GM19438 (cell line): Measurements from ENCODE around the gene CROCC2.

ENCODE experiments used
- ATAC-seq: cut with Tn5 transposase; IDR thresholded peaks from one replicate; pipeline ENCODE4 v1.9.1; 2021; ENCODE audit warnings: low read depth; ENCODE audit not compliant: unreplicated experiment

The CROCC2 gene

GRCh38 chr2:240904216-240905175, 1.6 kb upstream of the CROCC2 start:
- no peak for ATAC-seq

- ATAC-seq, result no peak
Observed at GRCh38 chr2:240905176-240905781, 857 bp upstream of the CROCC2 start.

GRCh38 chr2:240906911-240907590, 915 bp downstream of the CROCC2 start:
- no peak for ATAC-seq

- ATAC-seq, result no peak
Observed at GRCh38 chr2:240909216-240909974, 3.3 kb downstream of the CROCC2 start.

DNA sequence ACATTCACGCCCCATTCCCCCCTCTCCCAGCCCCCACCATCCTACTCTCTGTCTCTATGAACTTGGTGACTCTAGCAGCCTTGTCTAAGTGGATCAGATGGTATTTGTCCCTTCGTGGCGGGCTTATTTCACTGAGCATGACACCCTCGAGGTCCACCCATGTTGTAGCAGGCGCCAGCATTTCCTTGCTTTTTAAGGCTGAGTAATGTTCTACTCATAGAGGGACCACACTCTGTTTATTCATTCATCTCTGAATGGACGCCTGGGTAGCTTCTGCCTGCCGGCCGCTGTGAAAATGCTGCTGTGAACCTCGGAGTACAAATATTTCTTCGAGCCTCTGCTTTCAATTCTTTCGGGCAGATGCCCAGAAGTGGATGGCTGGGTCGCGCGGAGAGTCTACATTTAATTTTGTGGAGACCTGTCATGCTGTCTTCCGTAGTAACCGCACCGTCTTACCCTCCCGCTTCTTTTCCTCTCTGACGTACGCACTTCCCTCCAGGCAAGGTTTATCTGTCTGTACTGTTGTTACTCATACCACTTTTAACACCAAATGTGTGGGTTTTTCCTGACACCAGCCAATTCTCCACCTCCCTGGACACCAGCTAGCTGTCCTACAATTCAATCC, 5.6 kb downstream of the CROCC2 start:
- no peak for ATAC-seq

GRCh38 chr2:240912878-240913809, 7.0 kb downstream of the CROCC2 start:
- no peak for ATAC-seq

DNA sequence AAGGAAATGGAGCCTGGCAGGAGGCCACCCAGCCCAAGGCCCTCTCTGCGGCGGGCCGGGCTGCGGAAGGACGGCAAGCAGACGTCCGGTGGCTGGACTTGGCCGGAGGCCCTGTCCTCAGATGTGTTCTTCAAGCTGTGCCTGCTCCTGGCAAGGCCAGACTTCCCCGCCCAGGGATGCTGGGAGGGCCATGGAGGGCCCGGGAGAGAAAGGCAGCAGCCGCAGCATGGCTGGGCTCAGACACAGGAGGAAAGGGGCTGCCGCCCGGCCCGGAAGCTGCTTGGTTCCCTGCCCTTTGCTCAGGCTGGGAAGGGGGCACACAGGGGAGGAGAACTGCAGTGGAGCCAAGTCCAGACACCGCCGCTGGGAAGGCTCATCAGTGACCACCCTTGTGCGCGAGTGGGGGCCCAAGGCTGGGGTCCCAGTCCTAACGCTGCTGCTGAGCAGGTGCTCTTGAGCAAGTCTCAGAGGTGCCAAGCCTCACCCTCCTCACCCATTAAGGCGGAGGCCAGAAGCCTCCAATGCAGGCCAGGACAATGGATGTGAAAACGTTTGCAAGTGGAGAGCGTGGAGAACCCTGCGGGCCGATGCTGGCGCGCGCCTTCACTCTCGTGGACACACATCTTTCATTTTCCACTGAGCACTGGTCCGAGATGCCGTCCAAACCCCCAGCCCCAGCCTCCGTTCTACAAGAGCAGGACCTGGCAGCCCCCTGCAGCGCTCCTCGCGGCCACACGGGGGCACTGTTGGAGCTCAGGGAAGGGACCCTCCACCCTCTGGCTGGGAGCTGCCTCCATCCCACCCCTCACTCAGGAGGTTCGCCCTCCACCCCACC, 7.9 kb downstream of the CROCC2 start:
- no peak for ATAC-seq

DNA sequence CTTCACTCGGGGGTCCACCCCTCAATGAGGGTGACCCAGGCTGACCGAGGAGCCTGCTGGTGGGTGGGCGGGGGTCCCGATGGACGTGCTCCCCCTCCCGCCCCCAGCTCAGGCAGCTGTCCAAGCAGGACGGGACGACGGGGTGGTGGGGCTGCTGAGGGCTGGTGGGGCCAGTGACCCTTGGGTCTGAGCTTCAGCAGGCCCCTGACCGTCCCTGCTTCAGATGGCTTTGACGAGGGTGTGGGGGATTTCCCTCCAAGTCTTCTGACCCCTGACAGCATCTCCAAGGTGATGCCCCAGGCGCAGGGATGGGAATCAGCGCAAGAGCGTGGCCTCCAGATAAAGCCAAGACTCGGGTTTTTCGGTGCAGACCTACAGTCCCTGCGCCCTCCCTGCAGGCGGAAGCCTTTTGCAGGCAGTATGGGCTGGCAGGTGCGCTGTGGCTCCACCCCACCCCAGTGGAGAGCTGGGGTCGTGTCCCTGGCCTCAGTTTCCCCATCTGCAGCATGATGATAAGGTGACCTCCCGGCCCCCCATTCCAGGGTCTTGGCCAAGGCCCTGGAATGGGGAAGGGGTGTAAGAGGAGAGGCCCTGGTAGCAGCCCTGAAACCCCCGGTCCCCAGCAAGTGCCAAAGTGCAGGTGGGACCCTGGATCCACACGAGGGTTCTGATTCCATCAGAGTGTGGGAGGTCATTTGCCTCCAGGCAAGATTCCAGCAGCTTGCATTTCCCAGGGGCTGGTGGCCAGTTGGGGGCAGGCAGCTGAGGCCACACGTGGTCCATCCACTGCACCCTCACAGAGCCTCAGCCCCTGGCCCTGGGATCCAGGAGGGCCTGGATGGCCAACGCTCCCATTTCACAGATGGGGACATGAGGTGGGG, 8.7 kb downstream of the CROCC2 start:
- no peak for ATAC-seq

DNA sequence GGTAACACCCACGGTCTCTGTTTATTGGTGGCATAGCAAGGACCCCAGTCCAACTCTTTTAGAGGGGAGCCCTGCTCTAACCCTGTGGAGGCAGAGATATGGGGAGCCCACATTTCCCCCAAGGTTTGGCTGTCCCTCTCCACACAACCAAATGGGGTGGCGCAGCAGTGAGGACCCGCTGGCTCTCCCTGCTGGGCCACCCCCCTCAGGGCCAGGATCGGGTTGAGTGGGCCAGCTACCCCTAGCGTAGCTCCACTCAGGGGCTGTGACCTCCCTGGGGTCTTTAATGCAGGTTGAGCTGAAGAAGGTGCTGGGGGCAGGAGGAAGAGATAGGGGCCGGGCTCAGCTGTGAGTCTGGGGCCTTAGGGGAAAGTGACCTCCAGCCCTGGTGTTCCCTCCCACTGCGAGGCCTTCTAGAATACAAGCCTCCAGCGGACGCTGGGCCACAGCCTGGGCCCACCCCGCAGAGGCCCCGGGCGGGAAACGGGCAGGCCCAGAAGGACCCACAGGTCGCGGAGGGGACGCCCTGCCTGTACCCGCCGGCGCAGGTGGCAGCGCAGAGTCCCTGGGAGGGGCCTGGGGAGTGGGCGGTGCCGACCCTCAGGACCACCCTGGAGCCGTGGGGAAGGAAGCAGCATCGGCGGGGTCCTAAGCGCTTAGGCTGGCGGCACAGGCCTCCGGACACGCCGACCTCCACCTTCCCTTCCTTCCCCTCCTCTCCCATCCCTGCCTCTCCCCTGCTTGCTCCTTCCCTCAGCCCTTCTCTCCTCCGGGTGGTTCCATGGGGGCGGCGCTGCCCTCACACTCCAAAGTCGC, 9.6 kb downstream of the CROCC2 start:
- no peak for ATAC-seq

- no peak for ATAC-seq
Observed at GRCh38 chr2:240916571-240917008, 10.5 kb downstream of the CROCC2 start.

- no peak for ATAC-seq
Observed at GRCh38 chr2:240917009-240917683, 11.0 kb downstream of the CROCC2 start.

DNA sequence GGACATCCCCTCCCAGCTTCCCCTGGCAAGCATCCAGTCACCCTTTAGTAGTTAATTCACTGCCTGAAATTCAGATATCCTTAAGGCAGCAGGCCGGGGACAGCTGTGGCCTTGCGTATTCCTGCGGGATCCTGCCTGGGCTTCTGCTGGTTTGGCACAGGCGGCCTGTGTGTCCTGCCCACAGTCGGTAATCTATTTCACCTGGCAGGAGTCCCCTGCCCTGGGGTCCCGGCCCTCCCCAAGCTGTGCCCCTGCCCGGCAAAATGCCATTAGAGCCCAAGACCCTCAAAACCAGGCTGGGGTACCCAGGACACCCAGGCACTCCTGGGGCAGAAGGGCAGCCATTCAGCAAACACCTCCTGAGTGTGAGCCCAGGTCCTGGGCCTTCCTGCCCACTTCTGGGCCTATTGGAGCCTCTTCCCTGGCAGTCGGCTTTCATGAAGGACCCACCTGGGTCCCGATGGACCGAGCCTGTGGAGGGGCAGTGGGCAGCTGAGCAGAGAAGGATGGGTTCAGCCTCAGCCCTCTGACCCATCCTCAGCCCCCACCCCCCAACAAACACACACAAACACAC, 11.6 kb downstream of the CROCC2 start:
- no peak for ATAC-seq

DNA sequence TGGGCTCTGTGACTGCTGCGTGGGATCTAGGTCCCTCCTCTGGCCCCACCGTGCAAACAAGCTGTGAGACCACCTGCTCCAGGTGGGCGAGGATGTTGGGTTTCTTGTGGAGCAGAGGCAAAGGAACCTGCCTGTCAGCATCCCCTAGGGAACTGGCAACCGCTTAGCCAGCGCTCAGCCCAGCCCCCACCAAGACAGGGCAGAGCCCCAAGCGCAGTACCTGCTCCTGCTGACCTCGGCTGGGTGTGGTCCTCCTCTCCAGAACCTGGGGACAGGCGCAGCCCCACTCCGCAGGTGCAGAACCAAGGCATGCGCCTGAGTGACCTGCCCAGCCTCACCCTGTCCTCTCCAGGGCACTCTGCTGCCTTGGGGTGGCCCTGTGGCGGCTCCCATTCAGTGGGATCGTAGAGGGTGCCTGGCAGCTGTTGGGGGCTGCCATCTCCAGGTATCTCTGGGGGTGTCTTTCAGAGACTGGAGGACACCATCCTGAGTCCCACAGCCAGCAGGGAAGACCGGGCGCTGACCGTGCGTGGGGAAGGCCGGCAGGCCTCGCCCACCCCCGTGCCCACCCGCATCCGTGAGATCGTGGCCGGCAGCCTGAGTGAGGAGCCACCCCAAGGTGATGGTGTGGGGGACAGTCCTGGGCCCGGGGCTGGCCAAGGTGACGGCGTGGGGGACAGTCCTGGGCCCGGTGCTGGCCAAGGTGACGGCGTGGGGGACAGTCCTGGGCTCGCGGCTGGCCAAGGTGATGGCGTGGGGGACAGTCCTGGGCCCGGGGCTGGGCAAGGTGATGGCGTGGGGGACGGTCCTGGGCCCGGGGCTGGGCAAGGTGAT, 12.3 kb downstream of the CROCC2 start:
- ATAC-seq, result no peak

DNA sequence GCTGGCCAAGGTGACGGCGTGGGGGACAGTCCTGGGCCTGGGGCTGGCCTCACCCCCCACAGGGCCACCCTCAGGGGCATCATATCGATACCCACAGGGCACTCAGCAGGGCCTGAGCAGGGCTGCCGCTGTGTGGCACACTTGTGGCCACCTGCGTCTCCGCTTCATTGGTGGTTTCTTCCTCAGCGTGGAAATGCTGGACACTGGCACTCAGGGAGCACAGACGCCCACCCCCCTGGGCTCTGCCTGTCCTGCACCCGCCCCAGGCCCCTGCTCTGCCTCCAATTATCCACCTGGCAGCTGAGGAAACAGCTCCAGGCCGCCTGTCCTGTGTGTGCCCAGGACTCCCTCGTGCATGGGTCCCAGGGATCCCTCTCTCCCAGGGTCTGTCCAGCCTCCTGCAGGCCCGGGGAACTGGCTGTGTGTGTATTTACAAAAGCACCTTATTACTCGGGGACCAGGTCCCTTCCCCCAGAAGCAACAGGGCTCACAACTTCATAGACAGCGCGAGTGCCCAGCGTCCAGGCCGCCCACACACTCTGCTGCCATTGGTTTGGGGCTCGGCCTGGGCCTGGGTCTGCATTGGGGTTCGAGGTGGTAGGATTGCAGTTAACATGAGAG, 13.1 kb downstream of the CROCC2 start:
- ATAC-seq, result no peak
